Activated naive CD4-positive, alpha-beta T cell treated with anti-CD3 and anti-CD28 coated beads, Interleukin-2, amount 50 U/mL, for 24 hours (primary cell): Measurements from ENCODE around the gene AP2A2.

Experiments
- H3K27ac Mint-ChIP-seq: one replicate; pipeline ENCODE4 v1.8.0; 2021; ENCODE audit warnings: mild to moderate bottlenecking, mixed read lengths
- H3K27me3 Mint-ChIP-seq: one replicate; pipeline ENCODE4 v1.8.0; 2021; ENCODE audit warnings: mixed read lengths
- H3K36me3 Mint-ChIP-seq: one replicate; pipeline ENCODE4 v1.8.0; 2021; ENCODE audit warnings: mixed read lengths
- H3K4me1 Mint-ChIP-seq: one replicate; pipeline ENCODE4 v1.8.0; 2021; ENCODE audit warnings: mixed read lengths
- H3K4me3 Mint-ChIP-seq: one replicate; pipeline ENCODE4 v1.8.0; 2021; ENCODE audit warnings: mild to moderate bottlenecking, mixed read lengths
- H3K9me3 Mint-ChIP-seq: one replicate; pipeline ENCODE4 v1.8.0; 2021; ENCODE audit warnings: mixed read lengths

The AP2A2 gene

GRCh38 chr11:1000357-1001278 is 74.9 kb downstream of the AP2A2 start:
- Mint-ChIP-seq H3K27me3 (no peaks in the 10 kb centered on the region), H3K4me1 (peaks cover 4% of the 10 kb centered on the region), H3K27ac (no peak overlapping the region), H3K36me3 (peaks cover 4% of the 10 kb centered on the region), H3K4me3 (no peak overlapping the region), H3K9me3 (no peaks in the 10 kb centered on the region)

- Mint-ChIP-seq H3K4me3 (no peak overlapping the region), H3K36me3 (peaks cover 2% of the 10 kb centered on the region), H3K27ac (no peak overlapping the region), H3K9me3 (no peaks in the 10 kb centered on the region), H3K4me1 (no peaks in the 10 kb centered on the region), H3K27me3 (no peaks in the 10 kb centered on the region)
Measured at GRCh38 chr11:1001617-1002405, 76.1 kb downstream of the AP2A2 start.

GRCh38 chr11:1002406-1002984 is 76.8 kb downstream of the AP2A2 start:
- Mint-ChIP-seq H3K27ac (no peak overlapping the region), H3K4me1 (no peaks in the 10 kb centered on the region), H3K4me3 (no peak overlapping the region), H3K9me3 (no peaks in the 10 kb centered on the region), H3K36me3 (peaks cover 2% of the 10 kb centered on the region), H3K27me3 (no peaks in the 10 kb centered on the region)

- Mint-ChIP-seq H3K9me3 (no peaks in the 10 kb centered on the region), H3K4me3 (no peak overlapping the region), H3K36me3 (peaks cover 2% of the 10 kb centered on the region), H3K4me1 (no peaks in the 10 kb centered on the region), H3K27ac (no peak overlapping the region), H3K27me3 (no peaks in the 10 kb centered on the region)
Measured at GRCh38 chr11:1003159-1003558, 77.5 kb downstream of the AP2A2 start.

GRCh38 chr11:1005928-1006327 is 80.3 kb downstream of the AP2A2 start:
- no peaks in the 10 kb centered on the region for H3K9me3 Mint-ChIP-seq
- peaks cover 5% of the 10 kb centered on the region for H3K36me3 Mint-ChIP-seq
- H3K27ac Mint-ChIP-seq, result no peak overlapping the region
- H3K4me3 Mint-ChIP-seq, result no peak overlapping the region
- no peaks in the 10 kb centered on the region for H3K4me1 Mint-ChIP-seq
- no peaks in the 10 kb centered on the region for H3K27me3 Mint-ChIP-seq

GRCh38 chr11:1006762-1007161 is 81.1 kb downstream of the AP2A2 start:
- Mint-ChIP-seq H3K36me3 (peaks cover 5% of the 10 kb centered on the region), H3K27me3 (no peaks in the 10 kb centered on the region), H3K4me1 (no peaks in the 10 kb centered on the region), H3K4me3 (no peak overlapping the region), H3K27ac (no peak overlapping the region), H3K9me3 (no peaks in the 10 kb centered on the region)

GRCh38 chr11:1007279-1007678 is 81.6 kb downstream of the AP2A2 start:
- H3K27ac Mint-ChIP-seq, result no peak overlapping the region
- H3K4me3 Mint-ChIP-seq, result no peak overlapping the region
- H3K36me3 Mint-ChIP-seq, result peaks cover 5% of the 10 kb centered on the region
- no peaks in the 10 kb centered on the region for H3K9me3 Mint-ChIP-seq
- no peaks in the 10 kb centered on the region for H3K4me1 Mint-ChIP-seq
- no peaks in the 10 kb centered on the region for H3K27me3 Mint-ChIP-seq

- Mint-ChIP-seq H3K4me3 (no peak overlapping the region), H3K27ac (no peak overlapping the region), H3K36me3 (peaks cover 5% of the 10 kb centered on the region), H3K9me3 (no peaks in the 10 kb centered on the region), H3K27me3 (no peaks in the 10 kb centered on the region), H3K4me1 (no peaks in the 10 kb centered on the region)
Measured at GRCh38 chr11:1008001-1008802, 82.5 kb downstream of the AP2A2 start.

- no peaks in the 10 kb centered on the region for H3K9me3 Mint-ChIP-seq
- H3K4me3 Mint-ChIP-seq, result no peak overlapping the region
- H3K36me3 Mint-ChIP-seq, result peaks cover 3% of the 10 kb centered on the region
- H3K4me1 Mint-ChIP-seq, result no peaks in the 10 kb centered on the region
- H3K27ac Mint-ChIP-seq, result no peak overlapping the region
- H3K27me3 Mint-ChIP-seq, result no peaks in the 10 kb centered on the region
Measured at GRCh38 chr11:1008803-1009145, 83.1 kb downstream of the AP2A2 start.

GRCh38 chr11:1009371-1009770 is 83.7 kb downstream of the AP2A2 start:
- Mint-ChIP-seq H3K36me3 (peaks cover 3% of the 10 kb centered on the region), H3K4me3 (no peak overlapping the region), H3K4me1 (no peaks in the 10 kb centered on the region), H3K9me3 (no peaks in the 10 kb centered on the region), H3K27ac (no peak overlapping the region), H3K27me3 (no peaks in the 10 kb centered on the region)

- Mint-ChIP-seq H3K4me3 (no peak overlapping the region), H3K9me3 (no peaks in the 10 kb centered on the region), H3K27ac (no peak overlapping the region), H3K27me3 (no peaks in the 10 kb centered on the region), H3K4me1 (no peaks in the 10 kb centered on the region), H3K36me3 (peaks cover 3% of the 10 kb centered on the region)
Measured at GRCh38 chr11:1009991-1010390, 84.3 kb downstream of the AP2A2 start.

- H3K36me3 Mint-ChIP-seq, result peaks cover 3% of the 10 kb centered on the region
- no peak overlapping the region for H3K4me3 Mint-ChIP-seq
- H3K9me3 Mint-ChIP-seq, result no peaks in the 10 kb centered on the region
- H3K4me1 Mint-ChIP-seq, result no peaks in the 10 kb centered on the region
- no peak overlapping the region for H3K27ac Mint-ChIP-seq
- H3K27me3 Mint-ChIP-seq, result no peaks in the 10 kb centered on the region
Measured at GRCh38 chr11:1010551-1011319, 85.1 kb downstream of the AP2A2 start.

- Mint-ChIP-seq H3K27me3 (no peaks in the 10 kb centered on the region), H3K4me1 (peaks cover 2% of the 10 kb centered on the region), H3K4me3 (no peak overlapping the region), H3K9me3 (no peaks in the 10 kb centered on the region), H3K36me3 (peaks cover 3% of the 10 kb centered on the region), H3K27ac (no peak overlapping the region)
Measured at GRCh38 chr11:1011320-1011698, 85.6 kb downstream of the AP2A2 start.

GRCh38 chr11:1012291-1012690 is 86.6 kb downstream of the AP2A2 start:
- Mint-ChIP-seq H3K4me1 (peaks cover 12% of the 10 kb centered on the region), H3K27ac (no peak overlapping the region), H3K36me3 (peaks cover 7% of the 10 kb centered on the region), H3K4me3 (no peak overlapping the region), H3K9me3 (no peaks in the 10 kb centered on the region), H3K27me3 (no peaks in the 10 kb centered on the region)
